Measurements from ENCODE around the gene GNB1. TPM values are rescaled to one million over a fixed set of nuclear protein-coding genes. Genes with fewer than 3 reads are reported as not detected.
A peak's percentile ranks its signal among the peaks of the same experiment; 100 is the strongest.
"Not testable (repeated sequence)": the region's sequence is repeated elsewhere in the genome, so short reads cannot be mapped to it uniquely, and the experiment has no call there.

Gene GNB1
- total RNA-seq, 5 donors from 2014 or later (not counting 1 experiment from before 2014, with no cell fraction given) = 208 to 295 (median 261) TPM

DNA sequence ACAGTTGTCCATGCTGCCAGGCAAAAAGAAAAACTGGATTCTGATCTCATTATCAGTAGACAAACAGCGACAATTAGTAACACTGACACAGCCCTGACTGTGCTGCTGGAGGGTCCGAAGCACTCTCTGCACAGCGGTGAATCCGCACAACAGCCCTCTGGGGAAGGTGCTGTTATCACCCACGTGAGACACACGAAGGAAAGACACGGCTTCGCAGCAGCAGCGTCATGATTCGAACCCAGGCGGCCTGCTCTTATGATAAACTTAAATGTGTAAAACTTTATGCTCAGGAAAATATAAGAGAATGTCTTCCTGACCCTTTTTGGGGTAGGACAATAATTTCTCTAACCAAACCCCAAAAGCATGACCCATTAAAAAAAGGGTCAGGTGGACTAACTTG, 148.4 kb downstream of the GNB1 start:
- H3K27me3 ChIP-seq (replicated peaks in 1 of 2; ENCODE audit: control insufficient read depth in 2 of 2, extremely low read depth in 1 of 2, insufficient read depth in 2 of 2, low read length in 1 of 2); H3K27me3 Mint-ChIP-seq; DNase-seq; H3K36me3 ChIP-seq (ENCODE audit: control insufficient read depth in 2 of 2, extremely low read depth in 1 of 2, insufficient read depth in 1 of 2, low read length in 1 of 2); H3K27ac ChIP-seq (ENCODE audit: low read length); CTCF ChIA-PET; H3K27ac Mint-ChIP-seq; H3K4me1 ChIP-seq (ENCODE audit: control insufficient read depth in 1 of 2, extremely low read depth in 1 of 2, insufficient read depth in 2 of 2, low read length in 2 of 2); H3K9me3 Mint-ChIP-seq; H3K4me1 Mint-ChIP-seq; H3K9me3 ChIP-seq; H3K4me3 ChIP-seq (ENCODE audit: control insufficient read depth in 1 of 2, extremely low read depth in 1 of 2, low read length in 1 of 2); POLR2A ChIA-PET; H3K36me3 Mint-ChIP-seq; ATAC-seq (replicated peaks in 1 of 4): not testable (repeated sequence)
- 96% methylated on average over 4 of the region's 11 CpGs for WGBS (ENCODE audit: insufficient coverage)
- peak overlapping the region in 1 of 3 donors; percentile 33 for H3K4me3 Mint-ChIP-seq

DNA sequence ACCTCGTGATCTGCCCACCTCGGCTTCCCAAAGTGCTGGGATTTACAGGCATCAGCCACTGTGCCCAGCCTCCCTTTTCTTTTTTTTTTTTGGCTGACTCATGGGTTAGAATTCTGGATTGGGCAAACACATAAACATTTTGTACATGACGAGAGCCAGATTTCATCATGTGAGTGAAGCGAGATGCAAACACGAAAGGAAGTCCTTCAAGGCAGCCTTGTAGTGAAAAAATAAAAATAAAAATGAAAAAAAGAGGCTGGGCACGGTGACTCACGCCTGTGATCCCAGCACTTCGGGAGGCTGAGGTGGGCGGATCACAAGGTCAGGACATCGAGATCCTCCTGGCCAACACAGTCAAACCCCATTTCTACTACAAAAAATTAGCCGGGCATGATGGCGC, 149.9 kb downstream of the GNB1 start:
- H3K4me3 ChIP-seq (ENCODE audit: control insufficient read depth in 1 of 2, extremely low read depth in 1 of 2, low read length in 1 of 2); H3K4me1 ChIP-seq (ENCODE audit: control insufficient read depth in 1 of 2, extremely low read depth in 1 of 2, insufficient read depth in 2 of 2, low read length in 2 of 2); H3K4me1 Mint-ChIP-seq; H3K27ac ChIP-seq (ENCODE audit: low read length); H3K27ac Mint-ChIP-seq; POLR2A ChIA-PET; H3K27me3 Mint-ChIP-seq; H3K27me3 ChIP-seq (replicated peaks in 1 of 2; ENCODE audit: control insufficient read depth in 2 of 2, extremely low read depth in 1 of 2, insufficient read depth in 2 of 2, low read length in 1 of 2); DNase-seq; ATAC-seq (replicated peaks in 1 of 4); H3K9me3 Mint-ChIP-seq; H3K9me3 ChIP-seq; CTCF ChIA-PET; H3K4me3 Mint-ChIP-seq; H3K36me3 Mint-ChIP-seq; H3K36me3 ChIP-seq (ENCODE audit: control insufficient read depth in 2 of 2, extremely low read depth in 1 of 2, insufficient read depth in 1 of 2, low read length in 1 of 2): not testable (repeated sequence)
- 100% methylated on average over 2 of the region's 12 CpGs for WGBS (ENCODE audit: insufficient coverage)

DNA sequence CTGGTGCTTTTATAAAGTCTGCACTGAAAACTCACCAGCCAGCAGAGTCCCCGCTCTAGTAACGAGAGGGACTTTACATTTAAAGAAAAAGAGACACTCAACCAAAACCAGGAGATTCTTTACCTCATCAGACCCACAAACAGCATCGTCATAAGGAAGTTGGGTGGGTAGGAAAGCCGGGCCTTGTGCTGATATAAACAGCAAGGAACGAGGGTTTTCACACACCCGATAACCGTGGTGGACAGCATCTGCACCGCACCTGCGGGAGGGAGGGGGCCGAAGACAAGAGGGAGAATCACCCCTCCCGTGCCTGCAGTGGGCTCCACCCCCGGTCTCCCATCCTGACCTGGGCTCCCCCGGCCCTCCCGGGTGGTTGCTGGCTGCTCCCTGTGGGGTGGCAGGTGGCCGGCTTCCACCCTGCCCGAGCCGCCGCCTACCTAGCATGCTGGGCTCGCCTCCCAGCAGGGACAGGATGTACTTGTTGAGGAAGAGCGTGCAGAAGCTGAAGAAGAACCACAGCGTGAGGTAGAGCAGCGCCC, 152.0 kb downstream of the GNB1 start:
- POLR2A ChIA-PET, H3K27me3 Mint-ChIP-seq: not testable (repeated sequence)
- no CpG with 5 or more reads among the region's 22 CpGs for WGBS (ENCODE audit: insufficient coverage)

DNA sequence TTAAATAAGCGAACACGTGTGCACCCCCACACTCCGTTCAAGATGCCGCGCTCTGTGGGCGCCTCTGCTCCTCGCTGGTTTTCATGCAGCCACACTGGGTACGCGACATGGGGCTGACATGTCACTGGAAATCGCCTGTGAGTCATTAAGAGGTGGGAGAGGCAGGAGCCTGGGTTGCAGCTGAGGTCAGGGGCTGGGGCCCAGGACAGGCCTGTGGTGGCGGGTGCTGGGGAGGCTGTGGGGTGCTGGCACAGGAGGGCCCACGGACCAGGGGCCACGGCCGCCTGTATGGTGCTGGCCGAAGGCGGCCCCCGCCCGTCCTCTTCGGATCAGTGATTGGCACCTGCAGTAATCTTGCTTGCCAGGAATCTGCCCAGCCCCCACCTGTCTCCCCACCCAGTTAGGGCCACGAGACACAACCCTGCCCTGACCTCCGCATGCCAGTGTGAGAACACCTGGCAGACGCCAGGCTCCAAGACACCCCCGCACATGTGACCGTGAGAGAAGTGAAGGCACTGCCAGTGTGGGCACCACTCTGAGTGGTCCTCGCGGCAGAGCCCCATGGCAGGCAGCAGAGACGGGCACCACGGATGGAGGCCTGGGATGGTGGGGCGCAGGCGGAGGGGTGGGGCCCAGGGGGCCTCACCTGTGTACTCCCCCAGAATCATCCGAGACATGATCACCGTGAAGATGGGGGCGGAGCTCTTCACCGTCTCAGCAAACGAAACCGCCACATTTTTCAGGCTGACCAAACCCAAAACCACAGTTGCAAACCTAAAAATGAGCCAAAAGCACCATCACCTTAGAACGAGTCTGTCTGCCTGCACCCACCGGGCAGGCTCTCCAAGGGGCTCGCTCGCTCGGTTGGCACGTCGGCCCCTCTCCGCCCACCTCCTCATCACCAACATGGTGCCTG, 153.0 kb downstream of the GNB1 start:
- H3K27ac ChIP-seq (ENCODE audit: low read length); H3K27me3 Mint-ChIP-seq; H3K4me1 Mint-ChIP-seq; H3K27ac Mint-ChIP-seq; H3K9me3 Mint-ChIP-seq; H3K27me3 ChIP-seq (replicated peaks in 1 of 2; ENCODE audit: control insufficient read depth in 2 of 2, extremely low read depth in 1 of 2, insufficient read depth in 2 of 2, low read length in 1 of 2); H3K4me1 ChIP-seq (ENCODE audit: control insufficient read depth in 1 of 2, extremely low read depth in 1 of 2, insufficient read depth in 2 of 2, low read length in 2 of 2); H3K4me3 ChIP-seq (ENCODE audit: control insufficient read depth in 1 of 2, extremely low read depth in 1 of 2, low read length in 1 of 2); POLR2A ChIA-PET; CTCF ChIA-PET; H3K36me3 ChIP-seq (ENCODE audit: control insufficient read depth in 2 of 2, extremely low read depth in 1 of 2, insufficient read depth in 1 of 2, low read length in 1 of 2); H3K9me3 ChIP-seq; H3K4me3 Mint-ChIP-seq; H3K36me3 Mint-ChIP-seq; DNase-seq: not testable (repeated sequence)
- ATAC-seq (replicated peaks in 1 of 4) = peak in 3 of 4 experiments; percentile 13 to 28 (median 18)
- WGBS (ENCODE audit: insufficient coverage) = 89% methylated on average over 10 of the region's 44 CpGs

More for the DNA sequence above, 152.0 kb downstream of the GNB1 start:
- H3K36me3 Mint-ChIP-seq; H3K4me1 Mint-ChIP-seq; H3K9me3 Mint-ChIP-seq; H3K27ac Mint-ChIP-seq; H3K4me3 Mint-ChIP-seq; H3K4me3 ChIP-seq (ENCODE audit: control insufficient read depth in 1 of 2, extremely low read depth in 1 of 2, low read length in 1 of 2); H3K36me3 ChIP-seq (ENCODE audit: control insufficient read depth in 2 of 2, extremely low read depth in 1 of 2, insufficient read depth in 1 of 2, low read length in 1 of 2); H3K4me1 ChIP-seq (ENCODE audit: control insufficient read depth in 1 of 2, extremely low read depth in 1 of 2, insufficient read depth in 2 of 2, low read length in 2 of 2); DNase-seq; H3K27ac ChIP-seq (ENCODE audit: low read length); H3K9me3 ChIP-seq; H3K27me3 ChIP-seq (replicated peaks in 1 of 2; ENCODE audit: control insufficient read depth in 2 of 2, extremely low read depth in 1 of 2, insufficient read depth in 2 of 2, low read length in 1 of 2); CTCF ChIA-PET: not testable (repeated sequence)
- ATAC-seq (replicated peaks in 1 of 4) = peak; percentile 59 to 81 (median 64)

Other genes starting within 250 kb of the GNB1 start
- 10 to 100 TPM; 38.0 to 54.3 (median 43.7) TPM for gene CDK11B, start 232.1 kb downstream of the GNB1 start, total RNA-seq
- gene SLC35E2B, start 198.3 kb downstream of the GNB1 start, total RNA-seq = 100 to 1,000 TPM in 3 of 5 donors, 10 to 100 TPM in 2; 77.7 to 202 (median 128) TPM
- 100 to 1,000 TPM; 109 to 243 (median 182) TPM for gene CDK11A, start 166.7 kb downstream of the GNB1 start, total RNA-seq
- 10 to 100 TPM; 45.6 to 68.2 (median 58.0) TPM for gene NADK, start 112.6 kb downstream of the GNB1 start, total RNA-seq
- 1 to 10 TPM in 3 of 5 donors, under 1 TPM in 2; 0.82 to 1.3 (median 1.1) TPM for gene CALML6, start 24.2 kb upstream of the GNB1 start, total RNA-seq
- gene TMEM52, start 28.2 kb upstream of the GNB1 start, total RNA-seq = under 1 TPM in 3 of 5 donors, not detected in 2; 0.28 to 0.93 (median 0.69) TPM
- gene CFAP74, start 112.7 kb upstream of the GNB1 start, total RNA-seq = not detected
- 1 to 10 TPM in 1 of 5 donors, not detected in 4; 1.1 TPM for gene GABRD, start 128.3 kb upstream of the GNB1 start, total RNA-seq
- gene PRKCZ, start 159.3 kb upstream of the GNB1 start, total RNA-seq = 10 to 100 TPM; 27.5 to 36.9 (median 31.0) TPM

Measured in T-cell (primary cell).